ENCODE measurements around the gene EFS.

The EFS gene

GRCh38 chr14:23359167-23359626, 5.8 kb downstream of the EFS start:
- no peak for DNase-seq (ENCODE audit: low spot score)

GRCh38 chr14:23358553-23359166, 6.3 kb downstream of the EFS start:
- DNase-seq (ENCODE audit: low spot score) = no peak

DNA sequence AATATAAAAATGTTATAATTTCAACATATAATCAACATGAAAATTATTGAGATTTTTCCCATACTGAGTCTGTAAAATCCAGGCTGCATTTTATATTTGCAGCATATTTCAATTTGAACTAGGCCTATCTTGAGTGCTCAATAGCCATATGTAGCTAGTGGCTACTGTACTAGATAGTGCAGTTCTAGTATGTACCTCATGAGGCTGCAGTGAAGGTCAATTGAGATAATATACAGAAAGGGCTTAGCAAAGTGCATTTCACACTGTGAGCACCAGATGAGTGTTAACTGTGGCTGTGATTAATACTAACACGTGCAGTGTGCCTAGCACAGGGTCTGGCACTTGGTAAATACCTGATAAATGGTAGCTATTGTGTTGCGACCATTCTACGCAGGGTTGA, 6.9 kb downstream of the EFS start:
- DNase-seq (ENCODE audit: low spot score) = no peak

GRCh38 chr14:23357261-23357660, 7.7 kb downstream of the EFS start:
- DNase-seq (ENCODE audit: low spot score) = no peak

- no peak for DNase-seq (ENCODE audit: low spot score)
Observed at GRCh38 chr14:23356662-23357061, 8.3 kb downstream of the EFS start.

GRCh38 chr14:23355871-23356435, 9.0 kb downstream of the EFS start:
- DNase-seq (ENCODE audit: low spot score) = no peak

- no peak for DNase-seq (ENCODE audit: low spot score)
Observed at GRCh38 chr14:23354990-23355389, 10.0 kb downstream of the EFS start.

GRCh38 chr14:23353433-23353780, 11.6 kb downstream of the EFS start:
- no peak for DNase-seq (ENCODE audit: low spot score)

- peak; percentile 94 for DNase-seq (ENCODE audit: low spot score)
Observed at GRCh38 chr14:23352506-23353432, 12.2 kb downstream of the EFS start, which contains the start of gene SLC22A17. SLC22A17 (minus strand) TSS chr14:23352887.

DNA sequence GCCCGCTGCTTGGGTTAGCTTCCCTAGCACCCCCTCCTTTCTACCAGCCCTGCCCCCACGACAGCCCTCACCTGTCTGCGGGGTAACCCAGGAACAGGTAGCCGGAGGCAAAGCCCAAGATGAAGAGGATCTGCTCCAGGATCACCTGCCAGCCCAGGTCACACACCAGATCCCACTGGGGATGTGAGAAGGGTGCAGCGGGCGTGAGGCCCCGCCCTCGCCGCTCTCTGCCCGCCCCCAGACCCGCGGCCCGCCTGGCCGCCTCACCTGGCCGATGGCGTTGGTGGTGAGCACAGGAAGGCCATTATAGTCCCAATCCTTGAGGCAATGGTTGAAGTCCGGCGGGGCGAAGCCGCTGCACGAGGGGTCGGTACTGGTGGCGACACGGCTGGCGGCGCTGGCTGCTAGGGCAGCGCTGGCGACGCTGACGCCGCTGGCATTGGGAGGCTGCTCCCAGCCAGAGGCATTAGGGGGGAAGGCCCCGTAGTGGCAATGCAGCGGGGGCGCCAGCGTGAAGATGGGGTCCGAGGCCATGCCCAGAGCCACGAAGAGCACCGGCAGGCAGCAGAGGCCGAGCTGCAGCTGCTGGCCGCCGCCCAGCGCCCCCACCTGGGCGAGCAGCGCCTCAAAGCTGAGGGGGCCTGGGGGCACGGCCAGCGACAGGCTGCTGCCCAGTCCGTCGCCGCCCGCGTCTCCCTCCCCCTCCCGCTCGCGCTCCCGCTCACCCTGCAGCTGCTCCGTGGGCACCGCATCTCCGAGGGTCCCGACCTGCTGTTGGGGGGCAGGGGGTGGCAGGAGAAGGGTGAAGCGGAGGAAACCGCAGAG, 13.1 kb downstream of the EFS start:
- no peak for DNase-seq (ENCODE audit: low spot score)

GRCh38 chr14:23349156-23349845, 15.7 kb downstream of the EFS start:
- no peak for DNase-seq (ENCODE audit: low spot score)

- no peak for DNase-seq (ENCODE audit: low spot score)
Observed at GRCh38 chr14:23348297-23348655, 16.7 kb downstream of the EFS start.

- DNase-seq (ENCODE audit: low spot score) = no peak
Observed at GRCh38 chr14:23347406-23348296, 17.3 kb downstream of the EFS start.

DNA sequence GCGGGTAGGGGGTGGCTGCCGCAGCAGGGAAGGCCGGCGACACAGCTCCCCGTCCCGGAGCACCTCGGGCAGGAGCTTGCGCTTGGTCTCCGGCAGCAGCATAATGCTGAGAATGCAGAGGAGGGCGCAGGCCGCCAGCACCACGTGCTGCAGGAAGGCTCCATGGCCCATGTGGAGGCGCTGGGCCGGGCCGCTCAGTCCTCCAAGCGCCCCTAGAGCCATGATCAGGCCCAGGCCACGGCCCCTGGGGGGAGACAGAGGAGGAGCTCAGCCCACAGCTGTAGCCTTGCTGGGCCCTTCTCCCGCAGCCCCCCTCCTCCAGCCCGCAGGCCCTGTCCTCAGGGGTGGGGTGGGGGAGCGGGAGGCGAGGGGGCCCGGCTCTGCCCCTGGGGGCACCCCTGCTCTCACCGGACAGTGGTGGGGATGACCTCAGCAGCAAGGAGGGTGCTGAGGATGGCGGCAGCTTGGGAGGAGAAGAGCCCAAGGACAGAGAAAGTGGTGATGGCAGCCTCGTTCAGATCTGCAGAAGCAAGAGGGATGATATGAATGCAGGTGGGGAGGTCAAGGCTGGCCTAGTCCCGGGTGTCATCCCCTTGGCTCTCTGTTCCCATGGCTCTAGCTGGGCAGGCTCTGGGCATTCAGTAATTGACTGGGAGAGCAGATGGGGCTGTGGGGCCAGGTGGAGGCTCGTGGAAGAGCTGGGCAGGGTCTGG, 18.1 kb downstream of the EFS start:
- DNase-seq (ENCODE audit: low spot score) = no peak

- no peak for DNase-seq (ENCODE audit: low spot score)
Observed at GRCh38 chr14:23345987-23346692, 18.8 kb downstream of the EFS start.

GRCh38 chr14:23344481-23344880, 20.5 kb downstream of the EFS start:
- no peak for DNase-seq (ENCODE audit: low spot score)

- DNase-seq (ENCODE audit: low spot score) = no peak
Observed at GRCh38 chr14:23339506-23340268, 25.3 kb downstream of the EFS start.

DNA sequence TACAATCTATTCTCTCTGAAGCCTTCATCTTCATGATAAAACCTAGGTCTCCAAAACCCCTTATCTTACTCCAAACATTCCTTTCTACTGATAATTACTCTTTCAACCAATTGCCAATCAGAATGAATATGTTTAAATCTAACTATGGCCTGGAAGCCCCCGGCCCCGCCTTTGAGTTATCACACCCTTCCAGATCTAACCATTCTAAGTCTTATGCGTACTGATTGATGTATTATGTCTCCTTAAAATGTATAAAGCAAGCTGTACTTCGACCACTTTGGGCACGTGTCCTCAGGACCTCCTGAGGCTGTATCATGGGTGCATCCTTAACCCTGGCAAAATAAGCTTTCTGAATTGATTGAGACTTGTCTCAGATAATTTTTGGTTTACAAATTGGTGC, 29.3 kb downstream of the EFS start:
- DNase-seq (ENCODE audit: low spot score) = no peak

All from pons (tissue), 1 donor.